SU-DHL-6 (cell line): Measurements from ENCODE around the gene PNPLA7.

Source experiments
- EZH2phosphoT487 ChIP-seq: fragments of 200-600 bp; sonication (generic), shearing (Covaris generic); conservative IDR thresholded peaks from 2 replicates; pipeline ENCODE4 v1.6.1; 2018; ENCODE audit warnings: mild to moderate bottlenecking, antibody characterized with exemption, low read length, moderate library complexity, mixed read lengths
- TF ChIP-seq, protein P1 (sequence below): fragments of 200-600 bp; sonication (generic); IDR thresholded peaks from one replicate; pipeline ENCODE4 v1.5.1; 2017; ENCODE audit warnings: antibody characterized with exemption, mild to moderate bottlenecking, low read length, moderate library complexity; ENCODE audit not compliant: insufficient read depth, poor library complexity, severe bottlenecking

DNA sequence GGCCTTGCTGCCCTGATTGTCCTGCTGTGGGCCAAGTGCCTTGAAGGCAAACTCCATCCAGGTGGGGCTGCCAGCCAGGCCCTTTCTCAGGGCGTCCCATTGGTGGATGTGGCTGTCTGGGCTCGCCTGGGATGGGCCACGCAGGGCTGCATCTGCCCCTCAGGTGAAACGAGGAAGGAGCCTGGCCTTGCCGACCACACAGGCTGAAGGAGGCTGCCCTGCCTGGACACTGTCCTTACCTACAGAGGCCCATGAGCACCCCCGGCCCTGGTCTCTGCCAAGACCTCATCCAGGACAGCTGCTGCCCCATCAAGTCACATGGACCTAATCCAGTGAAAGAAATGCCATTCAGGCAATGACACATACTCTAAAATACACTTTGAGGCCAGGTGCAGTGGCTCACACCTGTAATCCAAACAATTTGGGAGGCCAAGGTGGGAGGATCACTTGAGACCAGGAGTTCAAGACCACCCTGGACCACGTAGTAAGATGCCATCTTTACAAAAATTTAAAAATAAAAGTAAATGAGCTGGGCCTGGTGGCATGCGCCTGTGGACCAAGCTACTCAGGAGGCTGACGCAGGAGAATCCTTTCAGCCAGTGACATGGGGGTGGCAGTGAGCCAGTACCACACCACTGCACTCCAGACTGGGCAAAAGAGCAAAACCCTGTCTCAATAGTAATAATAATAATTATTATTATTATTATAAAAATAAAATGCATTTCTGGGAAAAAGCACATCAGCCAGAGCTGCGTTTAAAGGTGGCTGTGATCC lies 33.9 kb downstream of the PNPLA7 start:
- TF ChIP-seq EZH2phosphoT487: no peak
- TF ChIP-seq, protein P1, sequence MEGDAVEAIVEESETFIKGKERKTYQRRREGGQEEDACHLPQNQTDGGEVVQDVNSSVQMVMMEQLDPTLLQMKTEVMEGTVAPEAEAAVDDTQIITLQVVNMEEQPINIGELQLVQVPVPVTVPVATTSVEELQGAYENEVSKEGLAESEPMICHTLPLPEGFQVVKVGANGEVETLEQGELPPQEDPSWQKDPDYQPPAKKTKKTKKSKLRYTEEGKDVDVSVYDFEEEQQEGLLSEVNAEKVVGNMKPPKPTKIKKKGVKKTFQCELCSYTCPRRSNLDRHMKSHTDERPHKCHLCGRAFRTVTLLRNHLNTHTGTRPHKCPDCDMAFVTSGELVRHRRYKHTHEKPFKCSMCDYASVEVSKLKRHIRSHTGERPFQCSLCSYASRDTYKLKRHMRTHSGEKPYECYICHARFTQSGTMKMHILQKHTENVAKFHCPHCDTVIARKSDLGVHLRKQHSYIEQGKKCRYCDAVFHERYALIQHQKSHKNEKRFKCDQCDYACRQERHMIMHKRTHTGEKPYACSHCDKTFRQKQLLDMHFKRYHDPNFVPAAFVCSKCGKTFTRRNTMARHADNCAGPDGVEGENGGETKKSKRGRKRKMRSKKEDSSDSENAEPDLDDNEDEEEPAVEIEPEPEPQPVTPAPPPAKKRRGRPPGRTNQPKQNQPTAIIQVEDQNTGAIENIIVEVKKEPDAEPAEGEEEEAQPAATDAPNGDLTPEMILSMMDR: no peak
